Ovary (tissue), 3 donors: Measurements from ENCODE around the gene MAGT1.

Source experiments
- POLR2A ChIP-seq: fragments of 450-650 bp; IDR thresholded peaks from one replicate; pipeline ENCODE4 v1.6.1; 2017; ENCODE audit warnings: antibody characterized with exemption, mild to moderate bottlenecking, moderate library complexity
- TF ChIP-seq, protein P1 (sequence below), 3 donors: fragments of 450-650 bp in 2 of 3; fragments of 200-600 bp in 1 of 3; IDR thresholded peaks; one replicate each; pipeline versions ENCODE4 v1.5.1 to v1.8.0; 2016 to 2022; ENCODE audit warnings: antibody characterized with exemption in 3 of 3, mild to moderate bottlenecking in 1 of 3
- donor health status: DM: no; HTN: no; CAD: no.

DNA sequence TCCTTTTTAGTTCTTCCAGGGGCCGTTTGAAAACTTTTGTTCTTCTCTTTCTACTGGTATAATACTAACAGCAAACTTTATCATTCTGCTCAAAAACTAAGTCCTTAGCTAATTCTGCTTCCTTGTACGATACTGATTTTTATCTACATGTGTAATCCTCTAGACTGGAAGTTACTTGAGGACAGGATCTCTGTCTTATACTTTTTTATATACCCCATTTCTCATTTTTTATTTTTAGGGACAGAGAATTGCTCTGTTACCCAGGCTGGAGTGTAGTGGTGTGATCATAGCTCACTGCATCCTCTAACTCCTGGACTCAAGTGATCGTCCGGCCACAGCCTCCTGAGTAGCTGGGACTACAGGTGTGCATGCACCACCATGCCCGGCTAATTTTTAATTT is 6.3 kb upstream of the MAGT1 start:
- no peak for TF ChIP-seq POLR2A
- TF ChIP-seq, protein P1, sequence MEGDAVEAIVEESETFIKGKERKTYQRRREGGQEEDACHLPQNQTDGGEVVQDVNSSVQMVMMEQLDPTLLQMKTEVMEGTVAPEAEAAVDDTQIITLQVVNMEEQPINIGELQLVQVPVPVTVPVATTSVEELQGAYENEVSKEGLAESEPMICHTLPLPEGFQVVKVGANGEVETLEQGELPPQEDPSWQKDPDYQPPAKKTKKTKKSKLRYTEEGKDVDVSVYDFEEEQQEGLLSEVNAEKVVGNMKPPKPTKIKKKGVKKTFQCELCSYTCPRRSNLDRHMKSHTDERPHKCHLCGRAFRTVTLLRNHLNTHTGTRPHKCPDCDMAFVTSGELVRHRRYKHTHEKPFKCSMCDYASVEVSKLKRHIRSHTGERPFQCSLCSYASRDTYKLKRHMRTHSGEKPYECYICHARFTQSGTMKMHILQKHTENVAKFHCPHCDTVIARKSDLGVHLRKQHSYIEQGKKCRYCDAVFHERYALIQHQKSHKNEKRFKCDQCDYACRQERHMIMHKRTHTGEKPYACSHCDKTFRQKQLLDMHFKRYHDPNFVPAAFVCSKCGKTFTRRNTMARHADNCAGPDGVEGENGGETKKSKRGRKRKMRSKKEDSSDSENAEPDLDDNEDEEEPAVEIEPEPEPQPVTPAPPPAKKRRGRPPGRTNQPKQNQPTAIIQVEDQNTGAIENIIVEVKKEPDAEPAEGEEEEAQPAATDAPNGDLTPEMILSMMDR (IDR thresholded peaks at IDR 0.05): no peak
